GM04504 (cell line): ENCODE results near the gene CAPN14.

Experiments
- DNase-seq: peaks from one replicate; pipeline ENCODE4 v3.0.0-alpha.2; 2012; ENCODE audit warnings: low read depth

Gene CAPN14, protein sequence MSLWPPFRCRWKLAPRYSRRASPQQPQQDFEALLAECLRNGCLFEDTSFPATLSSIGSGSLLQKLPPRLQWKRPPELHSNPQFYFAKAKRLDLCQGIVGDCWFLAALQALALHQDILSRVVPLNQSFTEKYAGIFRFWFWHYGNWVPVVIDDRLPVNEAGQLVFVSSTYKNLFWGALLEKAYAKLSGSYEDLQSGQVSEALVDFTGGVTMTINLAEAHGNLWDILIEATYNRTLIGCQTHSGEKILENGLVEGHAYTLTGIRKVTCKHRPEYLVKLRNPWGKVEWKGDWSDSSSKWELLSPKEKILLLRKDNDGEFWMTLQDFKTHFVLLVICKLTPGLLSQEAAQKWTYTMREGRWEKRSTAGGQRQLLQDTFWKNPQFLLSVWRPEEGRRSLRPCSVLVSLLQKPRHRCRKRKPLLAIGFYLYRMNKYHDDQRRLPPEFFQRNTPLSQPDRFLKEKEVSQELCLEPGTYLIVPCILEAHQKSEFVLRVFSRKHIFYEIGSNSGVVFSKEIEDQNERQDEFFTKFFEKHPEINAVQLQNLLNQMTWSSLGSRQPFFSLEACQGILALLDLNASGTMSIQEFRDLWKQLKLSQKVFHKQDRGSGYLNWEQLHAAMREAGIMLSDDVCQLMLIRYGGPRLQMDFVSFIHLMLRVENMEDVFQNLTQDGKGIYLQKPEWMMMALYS

DNA sequence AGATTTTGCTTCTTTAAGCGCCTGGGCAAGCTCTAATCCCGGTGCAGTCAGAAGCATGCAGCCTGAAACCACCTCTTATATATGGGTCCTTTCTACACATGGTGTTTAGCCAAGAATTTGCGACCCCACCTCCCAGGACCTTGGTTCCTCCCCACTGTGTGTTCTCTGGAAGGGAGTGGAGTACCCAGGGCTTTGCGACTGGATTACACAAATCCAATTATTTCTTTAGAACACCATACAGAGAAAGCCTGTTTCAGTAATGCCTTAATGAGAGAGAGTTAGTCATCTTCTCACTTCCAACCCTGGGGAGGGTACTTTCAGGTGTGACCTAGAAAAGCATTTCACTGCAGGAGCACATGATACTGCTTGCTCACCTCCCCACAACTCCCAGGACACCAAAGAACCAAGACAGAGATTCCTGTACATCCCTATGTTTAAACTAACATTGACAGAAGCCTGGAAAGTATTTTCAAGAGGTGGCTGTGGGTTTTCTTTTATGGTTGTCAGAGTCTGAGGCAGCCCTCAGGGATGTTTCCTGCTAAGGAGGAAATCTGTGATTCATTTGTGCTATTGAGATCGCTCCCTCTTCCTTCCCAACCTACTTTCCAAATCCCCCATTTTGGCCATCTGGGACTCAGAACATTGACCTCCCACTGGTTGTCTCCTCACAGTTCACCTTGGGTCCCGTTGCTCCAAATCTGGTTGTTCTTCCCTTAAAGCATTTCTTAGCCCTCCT is at the start of gene CAPN14:
Gene CAPN14, minus strand, starts transcription at position 51 of the 736 bp plus-strand sequence. CDS start 12,068 bp downstream, outside the sequence.
- no peak for DNase-seq

DNA sequence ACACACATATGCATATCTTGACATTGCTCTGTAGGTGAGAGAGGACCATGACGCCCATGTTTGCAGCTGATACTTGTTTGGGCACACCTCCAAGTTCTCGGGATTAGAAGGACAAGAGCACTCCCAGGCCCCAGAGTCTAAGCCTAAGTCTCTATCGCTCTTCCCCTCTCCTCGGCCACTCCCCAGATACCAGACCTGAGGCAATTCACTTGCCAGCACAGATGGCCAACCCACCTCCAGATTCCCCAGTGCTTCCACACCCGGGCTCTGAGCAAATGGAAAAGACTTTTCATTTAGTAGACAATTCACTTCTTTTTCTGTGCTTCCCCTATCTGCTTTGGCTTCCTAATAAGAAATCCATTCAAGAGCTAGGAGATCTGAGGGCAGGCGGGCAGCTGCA is 49.5 kb upstream of the CAPN14 start:
- DNase-seq: no peak

DNA sequence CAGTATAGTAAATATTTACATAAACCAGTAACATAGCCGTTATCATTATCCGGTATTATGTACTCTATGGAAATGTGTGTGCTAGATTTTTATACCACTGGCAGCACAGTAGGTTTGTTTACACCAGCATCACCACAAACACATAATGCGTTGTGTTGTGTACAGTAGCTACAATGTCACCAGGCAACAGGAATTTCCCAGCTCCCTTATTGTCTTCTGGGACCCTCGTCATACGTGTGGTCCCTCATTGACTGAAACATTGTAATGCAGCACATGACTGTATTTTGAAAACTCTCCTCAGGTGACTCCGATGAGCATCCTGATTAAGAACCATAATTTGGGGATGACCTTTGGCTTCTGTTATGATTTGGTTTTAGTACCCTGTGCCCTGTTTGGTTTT is 47.9 kb upstream of the CAPN14 start:
- no peak for DNase-seq

DNA sequence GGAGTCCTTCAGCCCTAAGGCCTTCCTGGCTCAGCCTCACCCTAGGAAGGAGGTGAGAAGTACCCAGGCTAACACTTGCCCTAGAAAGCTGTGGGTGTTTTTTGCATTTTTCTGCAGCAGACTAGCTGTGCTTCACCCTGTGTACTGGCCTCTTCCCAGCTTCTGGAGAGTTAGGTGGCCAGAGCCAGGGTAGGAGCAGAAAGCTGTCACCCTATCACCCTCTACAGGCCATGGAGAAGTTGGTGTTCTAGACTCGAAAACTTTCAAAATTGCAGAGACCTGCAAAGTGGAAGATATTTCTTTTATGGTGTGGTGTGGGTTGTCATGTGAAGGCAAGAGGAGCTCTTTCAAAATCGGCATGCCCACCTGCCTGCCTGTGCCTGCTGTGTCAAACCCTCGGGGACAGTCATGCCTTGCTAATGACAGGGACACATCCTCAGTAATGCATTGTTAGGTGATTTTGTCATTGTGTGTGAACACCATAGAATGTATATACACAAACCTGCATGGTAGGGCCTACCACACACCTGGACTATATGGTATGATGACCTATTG is 46.4 kb upstream of the CAPN14 start:
- no peak for DNase-seq

DNA sequence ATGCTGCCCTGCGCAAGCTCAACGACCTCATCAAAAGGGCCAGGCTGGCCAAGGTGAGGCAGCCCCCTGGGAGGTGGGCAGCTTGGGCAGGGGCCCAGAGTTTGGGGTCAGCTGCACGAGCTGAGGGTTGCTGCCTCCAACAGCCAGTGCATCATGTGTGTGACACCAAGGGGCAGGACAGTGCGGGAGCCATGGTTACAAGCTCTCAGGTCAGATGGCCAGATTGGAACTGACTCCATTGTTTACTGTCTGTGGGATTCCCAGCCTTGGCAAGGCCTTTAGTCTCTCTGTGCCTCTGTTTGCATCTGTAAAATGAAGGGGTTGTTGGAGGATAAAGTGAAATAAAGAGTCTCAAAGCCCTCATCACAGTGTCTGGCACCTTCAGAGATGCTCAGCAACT is 43.6 kb upstream of the CAPN14 start:
- DNase-seq: no peak

DNA sequence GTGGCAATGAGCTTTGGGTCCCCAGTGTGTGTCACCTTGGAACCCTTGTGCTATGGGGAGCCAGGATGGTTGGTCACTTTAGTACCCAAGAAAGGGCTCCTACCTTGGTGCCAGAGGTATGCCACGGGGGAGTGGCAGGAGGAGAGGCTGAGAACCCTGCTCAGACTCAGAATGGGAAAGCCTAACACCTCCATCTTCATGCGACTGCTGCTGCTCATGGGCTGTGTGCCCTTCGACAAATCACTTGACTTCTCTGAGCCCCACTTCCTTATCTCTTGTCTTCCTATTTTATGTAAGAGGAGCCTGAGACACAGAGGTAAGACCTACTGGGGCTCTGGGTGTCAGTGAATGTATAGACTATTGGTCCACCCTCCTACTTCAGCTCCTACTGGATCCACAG is 41.8 kb upstream of the CAPN14 start:
- DNase-seq: no peak

DNA sequence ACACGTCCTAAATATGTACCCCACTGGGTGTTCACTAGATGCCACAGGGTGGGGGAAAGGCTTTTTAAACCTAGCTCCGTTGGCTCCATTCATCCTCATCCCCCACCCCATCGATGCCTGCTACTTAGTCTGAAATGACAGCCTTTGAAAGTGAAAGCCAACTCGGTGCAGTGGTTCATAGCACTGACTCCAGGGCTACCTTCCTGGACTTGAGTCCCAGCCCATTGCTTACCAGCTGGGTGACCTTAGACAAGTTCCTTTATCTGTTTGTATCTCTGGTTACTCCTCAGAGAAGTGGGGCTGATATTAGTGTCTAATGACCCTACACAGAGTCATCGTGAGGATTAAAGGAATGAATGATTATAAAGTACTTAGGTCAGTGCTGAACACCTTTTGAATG is 41.0 kb upstream of the CAPN14 start:
- no peak for DNase-seq

DNA sequence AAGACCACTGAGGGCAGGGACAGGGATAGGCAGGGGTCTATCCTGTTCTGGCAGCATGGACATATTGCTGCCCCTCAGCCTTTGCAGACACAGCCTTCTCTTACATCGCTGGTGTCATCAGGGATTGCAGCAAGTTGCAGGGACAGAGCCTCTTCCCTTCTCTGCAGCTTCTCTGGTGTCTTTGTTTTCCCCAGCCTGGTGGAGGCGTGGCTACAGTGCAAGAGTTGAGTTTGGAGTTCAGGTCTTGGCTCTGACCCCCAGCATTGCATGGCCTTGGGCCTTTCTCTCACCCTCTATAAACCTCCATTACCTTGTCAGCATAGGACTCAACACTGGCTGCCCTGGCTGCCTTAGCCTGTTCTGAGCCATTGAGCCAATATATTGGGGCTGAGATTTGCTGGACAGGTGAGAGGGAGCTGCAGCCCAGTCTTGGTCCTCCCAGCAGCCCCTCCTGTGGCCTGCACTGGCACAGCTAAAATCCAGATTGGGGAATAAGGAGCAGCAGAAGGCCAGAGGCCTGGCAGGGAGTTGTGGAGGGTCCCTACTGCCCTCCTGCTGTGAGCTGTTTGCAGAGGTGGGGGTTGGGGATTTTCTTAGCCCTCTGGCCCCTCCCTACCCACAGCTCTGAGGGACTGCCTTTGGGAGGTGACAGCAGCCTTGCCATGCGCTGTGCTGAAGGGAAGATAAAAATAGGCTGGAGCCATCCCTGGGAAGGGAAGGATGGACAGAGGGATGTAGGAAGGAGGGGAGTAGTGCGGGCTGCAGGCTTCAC is 39.5 kb upstream of the CAPN14 start:
- no peak for DNase-seq

DNA sequence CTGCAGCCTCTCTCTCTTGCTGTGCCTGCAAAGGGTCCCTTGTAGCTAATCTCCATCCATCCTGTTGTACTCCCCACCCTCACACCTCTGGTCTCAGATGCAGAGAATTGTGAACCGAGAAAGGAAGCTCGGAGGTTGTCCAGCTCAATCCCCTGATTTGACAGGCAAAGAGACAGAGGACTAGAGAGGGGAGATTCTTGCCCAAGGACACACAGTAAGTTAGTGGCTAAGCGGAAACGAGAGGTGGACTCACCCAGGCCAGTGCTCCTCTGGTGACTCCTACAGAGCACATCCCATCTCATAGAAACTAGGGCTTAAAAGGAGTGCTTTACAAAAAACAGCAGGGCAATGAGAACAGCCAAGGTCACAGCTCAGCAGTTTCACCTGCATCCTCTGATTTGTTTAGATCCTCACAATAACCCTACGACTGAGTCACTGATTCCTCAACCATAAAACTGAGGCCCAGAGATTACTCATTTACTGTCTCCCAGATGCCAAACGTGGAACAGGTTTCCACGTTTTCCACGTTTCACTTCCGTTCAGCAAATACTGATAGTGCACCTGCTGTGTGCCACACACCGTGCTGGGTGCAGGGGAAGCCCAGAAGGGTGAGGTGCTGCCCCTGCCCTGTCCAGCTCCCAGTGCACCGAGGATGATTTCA is 38.7 kb upstream of the CAPN14 start:
- DNase-seq: no peak

DNA sequence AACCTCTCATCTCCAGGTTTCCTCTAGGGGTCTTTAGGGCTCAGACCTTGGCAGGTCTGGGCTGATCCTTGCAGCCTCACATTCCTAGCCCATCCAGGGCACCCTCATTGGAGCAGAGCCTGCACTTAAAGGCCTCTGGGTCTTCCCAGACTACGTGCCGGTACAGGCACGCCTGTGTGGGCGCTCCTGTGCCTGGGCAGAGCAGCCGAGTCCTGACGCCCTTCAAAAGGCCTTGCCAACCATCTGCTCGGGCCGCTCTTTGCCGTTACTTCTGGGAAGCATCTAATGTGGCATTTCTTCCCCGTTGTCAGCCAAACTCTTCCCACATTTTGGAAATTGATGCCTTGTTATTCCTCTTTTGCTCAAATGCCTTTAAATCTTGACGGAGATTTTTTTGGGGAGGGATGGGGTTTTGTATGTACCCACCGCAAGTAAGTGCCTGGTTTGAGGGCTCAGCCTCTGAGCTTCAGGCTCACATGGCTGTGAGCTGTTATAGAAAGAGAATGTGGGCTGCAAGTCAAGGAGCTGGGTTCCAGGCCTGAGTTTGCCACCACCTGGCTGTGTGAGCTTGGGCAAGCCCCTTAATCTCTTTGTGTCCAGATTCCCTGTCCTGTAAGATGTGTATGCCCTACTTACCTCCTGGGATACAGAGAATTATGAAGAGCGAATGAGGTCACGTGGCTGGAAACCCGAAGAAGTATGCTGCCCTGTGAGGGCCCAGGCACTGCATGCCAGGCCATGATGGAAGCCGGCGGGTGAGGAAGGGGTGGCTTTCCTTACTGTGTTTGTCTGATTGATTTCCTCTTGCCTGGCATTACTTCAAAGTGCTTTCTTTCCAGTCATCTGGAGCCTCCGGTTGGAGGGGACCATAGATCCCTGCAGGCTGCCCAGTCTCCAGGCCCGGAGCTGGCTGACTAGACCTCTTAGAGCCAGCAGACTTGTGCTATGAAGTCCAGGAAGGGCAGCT is 37.2 kb upstream of the CAPN14 start:
- DNase-seq: no peak

DNA sequence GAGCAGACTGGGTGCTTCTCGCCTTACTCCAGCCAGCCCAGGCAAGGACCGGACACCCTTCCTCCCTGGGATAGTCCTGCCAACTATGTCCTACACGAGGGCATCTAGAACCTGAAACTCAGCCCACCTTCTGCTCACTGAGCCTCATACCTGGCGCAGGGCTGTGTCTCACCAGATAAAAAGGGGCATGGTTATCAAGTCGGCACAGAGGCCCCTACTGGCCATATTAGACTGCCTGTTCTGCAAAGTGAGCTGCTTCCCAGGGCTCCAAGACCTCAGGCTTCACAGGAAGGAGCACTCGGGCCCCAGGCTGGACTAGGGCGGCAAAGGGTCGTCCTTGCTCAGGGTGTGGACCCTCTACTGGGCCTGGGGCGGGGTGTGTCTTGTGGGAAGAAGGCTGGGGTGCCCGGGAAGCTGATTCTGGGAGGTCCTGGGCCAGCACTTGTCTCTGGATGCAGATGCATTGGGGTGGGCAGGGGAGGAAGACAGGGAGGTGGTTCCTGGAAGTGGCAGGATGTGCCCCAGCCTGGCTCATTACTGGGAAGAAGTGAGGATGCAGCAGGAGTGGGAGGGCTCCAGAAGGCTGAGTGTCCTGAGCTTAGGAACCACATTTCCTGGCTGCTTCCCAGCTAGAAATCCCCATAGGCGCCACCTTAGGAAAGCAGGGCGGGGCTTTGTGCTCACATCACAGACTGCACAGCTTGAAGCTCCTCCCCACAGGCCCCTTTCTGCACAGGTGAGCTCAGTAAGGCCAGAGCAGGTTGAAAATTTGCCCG is 36.2 kb upstream of the CAPN14 start:
- no peak for DNase-seq

DNA sequence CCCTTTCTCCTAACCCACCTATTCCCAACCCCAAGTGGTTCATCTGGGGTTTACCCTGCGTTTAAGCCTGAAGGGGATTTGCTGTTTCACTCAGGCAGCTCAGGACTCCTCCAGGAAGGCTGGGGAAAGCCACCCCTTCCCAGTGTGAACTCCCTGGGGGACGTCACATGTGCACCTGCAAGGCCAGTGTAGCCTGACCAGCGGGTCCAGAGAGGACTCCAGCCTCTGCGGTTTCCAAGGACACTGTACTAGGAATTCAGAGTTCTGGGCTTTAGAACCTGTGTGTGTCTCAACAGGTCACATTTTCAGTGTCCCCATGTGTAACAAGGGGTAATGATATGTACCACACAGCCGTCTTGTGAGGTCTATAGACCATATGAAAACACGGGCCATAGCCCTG is 34.5 kb upstream of the CAPN14 start:
- no peak for DNase-seq

DNA sequence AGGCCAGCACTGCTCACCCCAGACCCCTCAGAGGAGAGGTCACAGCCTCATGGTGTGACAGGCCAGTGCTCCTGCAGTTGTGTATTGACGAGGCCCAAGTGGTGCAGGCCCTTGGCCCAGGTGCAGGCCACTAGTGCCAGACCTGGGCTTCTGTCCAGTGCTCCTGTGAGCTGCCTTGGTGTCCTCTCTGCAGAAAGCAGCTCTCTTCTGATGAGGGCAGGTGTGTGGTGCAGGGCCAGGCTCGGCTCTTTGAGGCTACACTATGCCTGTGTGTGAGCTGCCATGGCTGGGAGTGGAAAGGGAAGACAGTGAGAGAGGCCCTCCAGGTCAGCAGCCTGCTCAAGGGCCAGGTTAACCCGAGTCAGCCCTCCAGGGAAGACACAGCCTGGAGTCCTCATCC is 33.7 kb upstream of the CAPN14 start:
- no peak for DNase-seq

DNA sequence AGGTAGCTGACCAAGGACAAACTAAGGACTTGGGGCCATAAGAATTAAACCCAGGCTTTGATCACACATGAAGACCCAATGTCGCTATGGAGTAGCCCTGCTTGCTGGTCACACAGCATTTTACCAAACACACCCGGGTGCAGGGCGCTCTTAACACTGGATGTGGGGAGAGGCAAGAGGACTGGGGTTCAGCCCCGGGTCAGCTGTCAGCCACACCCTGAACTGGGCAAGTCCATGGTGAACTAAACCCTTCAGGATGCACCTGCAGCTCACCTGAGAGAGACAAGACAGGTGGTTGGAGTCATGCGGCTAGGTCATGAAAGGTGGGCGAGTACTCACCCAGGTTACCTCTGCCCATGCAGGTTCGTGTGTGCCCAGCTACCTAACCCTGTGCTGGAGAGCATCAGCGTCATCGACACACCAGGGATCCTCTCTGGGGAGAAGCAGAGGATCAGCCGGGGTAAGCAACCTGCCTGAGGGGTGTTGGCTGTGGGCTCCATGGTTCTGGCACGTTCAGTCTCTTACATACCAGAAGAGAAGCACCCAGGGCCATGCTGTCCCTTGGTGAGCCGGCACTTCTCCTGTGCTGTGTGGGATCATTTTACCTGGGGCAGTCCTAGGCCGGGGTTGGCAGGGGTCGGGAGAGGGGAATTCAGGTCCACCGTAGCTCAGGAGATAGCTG is 31.8 kb upstream of the CAPN14 start:
- no peak for DNase-seq

DNA sequence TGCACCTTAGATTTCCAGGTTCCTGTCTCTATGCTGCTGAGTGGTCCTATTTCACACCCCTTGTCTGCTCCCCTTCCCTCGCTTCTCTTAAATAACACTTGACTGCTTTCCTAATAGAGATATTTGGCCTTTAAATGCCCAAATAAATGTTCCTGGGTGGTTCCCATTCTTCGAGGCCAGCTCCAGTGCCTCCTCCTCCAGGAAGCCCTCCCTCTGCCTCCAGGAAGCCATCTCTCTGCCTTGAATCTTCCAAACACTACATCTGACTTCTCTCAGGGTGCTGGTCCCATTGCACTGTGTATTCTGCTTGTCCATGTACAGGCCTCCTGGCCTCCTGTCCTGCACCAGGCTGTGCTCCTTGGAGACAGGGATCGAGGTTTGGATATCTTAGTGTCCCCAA is 30.8 kb upstream of the CAPN14 start:
- no peak for DNase-seq

DNA sequence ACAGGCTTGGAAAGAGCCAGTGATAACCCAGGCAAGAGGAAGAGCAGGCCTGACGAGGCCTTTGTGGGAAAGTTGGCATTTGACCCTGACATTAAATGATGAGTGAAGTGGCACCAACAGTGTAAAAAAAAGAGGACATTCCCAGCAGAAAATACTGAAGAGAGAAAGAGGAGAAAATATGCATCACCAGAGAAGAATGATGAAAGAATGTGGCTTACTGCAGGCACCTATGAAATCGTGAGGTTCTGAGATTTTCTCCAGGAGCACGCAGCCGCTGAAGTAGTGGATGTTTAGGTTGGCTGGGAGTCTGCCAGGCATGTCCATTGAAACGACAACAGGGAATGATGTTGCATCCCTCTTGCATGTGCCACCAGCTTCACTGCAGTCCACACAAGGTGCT is 30.4 kb upstream of the CAPN14 start:
- DNase-seq: no peak

DNA sequence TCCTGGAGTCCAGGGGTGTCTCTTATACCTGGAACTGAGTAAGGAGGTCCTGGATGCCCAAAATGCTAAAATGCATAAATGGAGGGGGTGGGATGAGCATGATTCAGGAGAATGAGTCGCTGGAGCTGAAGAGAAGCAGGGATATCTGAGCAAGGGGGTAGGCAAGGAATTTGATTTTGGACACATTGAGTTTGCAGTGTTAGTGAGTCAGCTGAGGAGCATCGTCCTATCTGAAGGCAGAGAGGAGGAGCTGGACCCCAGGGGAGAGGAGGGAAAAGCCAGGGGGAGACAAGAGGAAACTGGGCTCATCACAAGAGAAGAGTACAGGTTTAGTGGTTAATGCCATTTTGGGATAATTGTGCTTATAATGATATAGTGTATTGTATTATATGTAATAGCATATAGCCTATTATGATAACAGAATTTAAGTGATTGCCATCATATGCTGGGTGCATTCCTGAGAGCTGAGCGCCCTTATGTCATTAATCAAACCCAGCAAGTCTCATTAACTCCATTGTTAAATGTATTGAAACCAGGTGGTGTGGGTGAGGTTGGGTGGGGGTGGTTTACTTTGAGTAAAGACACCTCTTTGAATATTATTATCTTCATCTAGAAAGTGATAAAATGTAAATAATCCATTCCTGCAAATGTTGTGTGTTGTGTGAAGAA is 29.0 kb upstream of the CAPN14 start:
- DNase-seq: no peak

DNA sequence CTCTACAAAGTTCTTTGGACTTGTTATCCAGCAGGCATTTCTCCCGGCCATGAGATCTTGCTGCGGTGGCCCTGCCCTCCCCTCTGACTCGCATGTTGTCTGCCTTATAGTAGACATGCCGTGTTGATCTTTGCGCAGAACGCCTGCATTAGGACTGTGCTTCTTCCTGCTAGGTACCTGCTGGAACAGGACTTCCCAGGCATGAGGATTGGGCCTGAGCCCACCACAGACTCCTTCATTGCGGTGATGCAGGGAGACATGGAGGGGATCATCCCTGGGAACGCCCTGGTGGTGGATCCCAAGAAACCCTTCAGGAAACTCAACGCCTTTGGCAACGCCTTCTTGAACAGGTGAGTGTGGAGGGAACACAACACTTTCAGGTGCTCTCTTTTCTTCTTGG is 26.8 kb upstream of the CAPN14 start:
- DNase-seq: no peak
